Fibroblast of the aortic adventitia (primary cell): ENCODE data around the gene SGK1. TPM values are rescaled to one million over a fixed set of nuclear protein-coding genes. Genes with fewer than 3 reads are reported as not detected.

ENCODE experiments used
- DNase-seq: peaks from one replicate; pipeline ENCODE4 v3.0.0-alpha.2; 2010; ENCODE audit warnings: low read depth
- H3K4me3 ChIP-seq: 2 replicates; pipeline ENCODE4 v1.5.1; 2011; ENCODE audit warnings: low read depth, mild to moderate bottlenecking, control low read depth, low read length, moderate library complexity
- total RNA-seq: library from RNA; depleted of rRNA; stranded (reverse); fragments of >200 nt; gene quantifications from 2 replicates; pipeline ENCODE4 v1.2.3, GENCODE V29; 2012; ENCODE audit warnings: low replicate concordance
- TF ChIP-seq, protein P1 (sequence below): IDR thresholded peaks from 2 replicates; pipeline ENCODE4 v1.5.1; 2011; ENCODE audit warnings: mild to moderate bottlenecking, low read length, control low read depth, inconsistent platforms; ENCODE audit not compliant: insufficient read depth

Gene SGK1
- total RNA-seq, 1 donor = 63.2 TPM

- TF ChIP-seq, protein P1, sequence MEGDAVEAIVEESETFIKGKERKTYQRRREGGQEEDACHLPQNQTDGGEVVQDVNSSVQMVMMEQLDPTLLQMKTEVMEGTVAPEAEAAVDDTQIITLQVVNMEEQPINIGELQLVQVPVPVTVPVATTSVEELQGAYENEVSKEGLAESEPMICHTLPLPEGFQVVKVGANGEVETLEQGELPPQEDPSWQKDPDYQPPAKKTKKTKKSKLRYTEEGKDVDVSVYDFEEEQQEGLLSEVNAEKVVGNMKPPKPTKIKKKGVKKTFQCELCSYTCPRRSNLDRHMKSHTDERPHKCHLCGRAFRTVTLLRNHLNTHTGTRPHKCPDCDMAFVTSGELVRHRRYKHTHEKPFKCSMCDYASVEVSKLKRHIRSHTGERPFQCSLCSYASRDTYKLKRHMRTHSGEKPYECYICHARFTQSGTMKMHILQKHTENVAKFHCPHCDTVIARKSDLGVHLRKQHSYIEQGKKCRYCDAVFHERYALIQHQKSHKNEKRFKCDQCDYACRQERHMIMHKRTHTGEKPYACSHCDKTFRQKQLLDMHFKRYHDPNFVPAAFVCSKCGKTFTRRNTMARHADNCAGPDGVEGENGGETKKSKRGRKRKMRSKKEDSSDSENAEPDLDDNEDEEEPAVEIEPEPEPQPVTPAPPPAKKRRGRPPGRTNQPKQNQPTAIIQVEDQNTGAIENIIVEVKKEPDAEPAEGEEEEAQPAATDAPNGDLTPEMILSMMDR = no peak
- DNase-seq = peak; percentile 57
Observed at GRCh38 chr6:134166511-134167261, 151.2 kb downstream of the SGK1 start.

GRCh38 chr6:134165561-134166201, 152.2 kb downstream of the SGK1 start:
- H3K4me3 ChIP-seq = no peak overlapping the region
- DNase-seq = peak; percentile 27
- TF ChIP-seq, protein P1 = no peak

More at GRCh38 chr6:134166511-134167261, 151.2 kb downstream of the SGK1 start:
- no peak overlapping the region for H3K4me3 ChIP-seq

DNA sequence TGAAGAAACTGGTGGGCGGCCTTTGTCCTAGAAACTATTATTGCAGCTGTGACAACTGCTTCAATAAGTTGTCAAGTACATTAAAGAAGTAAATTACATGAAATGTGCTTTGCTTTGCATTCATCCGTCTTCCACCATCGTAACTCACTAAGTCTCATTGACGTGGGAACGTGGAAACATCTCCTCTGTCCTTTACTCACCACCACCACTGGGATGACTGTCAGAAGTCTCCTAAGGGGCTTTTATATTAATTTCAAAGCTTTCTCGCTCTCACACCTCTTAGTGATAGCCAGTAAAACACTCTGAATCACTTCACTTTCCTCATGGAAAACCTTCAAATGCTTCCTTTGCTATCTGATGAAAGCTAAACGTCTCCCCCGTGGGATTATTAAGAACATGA, 153.6 kb downstream of the SGK1 start:
- TF ChIP-seq, protein P1 = no peak
- no peak overlapping the region for H3K4me3 ChIP-seq
- DNase-seq = no peak

- H3K4me3 ChIP-seq = no peak overlapping the region
- no peak for DNase-seq
- TF ChIP-seq, protein P1 = no peak
Observed at GRCh38 chr6:134162932-134163331, 155.0 kb downstream of the SGK1 start.

- TF ChIP-seq, protein P1 = no peak
- DNase-seq = peak; percentile 47
- H3K4me3 ChIP-seq = no peak overlapping the region
Observed at GRCh38 chr6:134161041-134161440, 156.9 kb downstream of the SGK1 start.

DNA sequence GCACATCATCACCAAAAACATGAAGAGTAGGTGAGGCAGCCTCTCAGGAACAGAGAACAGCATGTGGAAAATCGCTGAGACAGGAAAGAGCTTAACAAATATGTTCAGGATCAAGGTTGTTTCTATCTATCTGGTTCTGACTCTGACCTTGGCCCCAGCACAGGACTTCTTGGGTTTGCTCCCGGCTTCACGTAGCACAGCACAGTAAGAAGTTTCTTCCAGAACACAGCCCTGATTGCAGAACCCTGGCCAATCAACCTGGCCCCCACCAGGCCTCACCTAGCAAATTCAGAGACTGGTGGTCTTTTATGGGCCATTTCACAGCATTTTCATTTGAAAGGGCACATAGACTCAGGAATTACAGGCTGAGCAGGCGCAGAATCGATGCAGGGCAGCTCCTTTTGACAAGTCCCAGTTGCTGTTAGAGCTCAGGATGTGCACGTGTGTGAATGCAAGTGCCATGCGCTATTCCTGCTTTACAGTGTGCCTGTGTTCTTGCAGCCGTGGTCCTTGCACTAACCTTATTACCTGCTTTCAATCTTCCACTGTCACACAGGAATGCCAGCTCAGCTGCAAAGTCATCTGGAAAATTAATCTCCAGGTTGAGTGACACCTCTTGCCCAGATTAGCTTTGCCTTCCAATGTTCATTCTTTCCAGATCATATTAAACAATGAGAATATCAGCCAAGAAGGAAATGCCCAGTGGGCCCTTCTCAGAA, 165.0 kb downstream of the SGK1 start:
- TF ChIP-seq, protein P1 = no peak
- no peak for DNase-seq

More for the DNA sequence above, 165.0 kb downstream of the SGK1 start:
- no peak overlapping the region for H3K4me3 ChIP-seq
